HepG2 (cell line): ENCODE data around the gene SEC61B. TPM values are rescaled to one million over a fixed set of nuclear protein-coding genes. Genes with fewer than 3 reads are reported as not detected.

Experiments used
- ATAC-seq: fragments of 200-7000 bp; cut with Tn5 transposase; 3 replicates; pipeline ENCODE4 v1.9.1; 2020; ENCODE audit warnings: mild to moderate bottlenecking, moderate library complexity
- BruUV-seq: library from RNA; stranded (reverse); fragments of 400-500 nt; replicated peaks from 2 replicates; lab custom pipeline; 2021; lab: Mats Ljungman, UMichigan
- CTCF ChIA-PET: fragments of 300-600 bp; formaldehyde crosslinking; extraction: SDS; loops from one replicate; lab custom pipeline; 2021; ENCODE audit warnings: low total read pairs, inconsistent platforms, low intra/inter-chr PET ratio; lab: Yijun Ruan, JAX
- POLR2A ChIA-PET: fragments of 350-600 bp; sonication (Branson Sonifier 250); formaldehyde crosslinking; loops from one replicate; lab custom pipeline; 2020; ENCODE audit warnings: antibody characterized with exemption, inconsistent platforms; lab: Yijun Ruan, JAX
- DNase-seq: peaks from one replicate; pipeline ENCODE4 v3.0.0-alpha.2; 2015; ENCODE audit warnings: low spot score
- FAIRE-seq: peaks from 3 replicates; lab custom pipeline; 2011; peaks lifted over from hg19 to GRCh38; lab: Jason Lieb, UNC
- H2AFZ ChIP-seq: one replicate; pipeline ENCODE4 v1.6.1; 2011; ENCODE audit warnings: low read length, inconsistent platforms
- H3K27ac ChIP-seq: fragments of 300-600 bp; 3 replicates; pipeline ENCODE4 v1.8.0; 2011; ENCODE audit warnings: mixed run types, mild to moderate bottlenecking, mixed read lengths, low read length, inconsistent platforms; ENCODE audit not compliant: insufficient read depth; ENCODE audit errors: extremely low read length
- H3K27me3 ChIP-seq, 2 experiments: fragments of 200-600 bp in 1 of 2; 2 replicates in 1 of 2; 3 replicates in 1 of 2; pipeline versions ENCODE4 v1.6.0 to v1.8.0; 2011; ENCODE audit warnings: low read length in 2 of 2, mild to moderate bottlenecking in 2 of 2, moderate library complexity in 2 of 2, inconsistent platforms in 1 of 2; ENCODE audit not compliant: insufficient read depth in 2 of 2, control insufficient read depth in 1 of 2
- H3K36me3 ChIP-seq, 2 experiments: fragments of 200-600 bp in 1 of 2; replicated peaks in 1 of 2; 2 replicates in 1 of 2; 3 replicates in 1 of 2; pipeline versions ENCODE4 v1.5.1 to v1.8.0; 2011; ENCODE audit warnings: low read length in 2 of 2, inconsistent platforms in 1 of 2; ENCODE audit not compliant: insufficient read depth in 2 of 2, control insufficient read depth in 1 of 2
- H3K4me1 ChIP-seq: 2 replicates; pipeline ENCODE4 v1.5.1; 2012; ENCODE audit warnings: low read length, inconsistent platforms; ENCODE audit not compliant: insufficient read depth
- H3K4me2 ChIP-seq: 2 replicates; pipeline ENCODE4 v1.6.0; 2011; ENCODE audit warnings: low read depth, low read length, inconsistent platforms
- H3K4me3 ChIP-seq, 3 experiments: fragments of 200-600 bp in 1 of 3; sonication (generic), shearing (Covaris generic) in 1 of 3; replicated peaks in 1 of 3; 2 replicates each; pipeline ENCODE4 v1.5.1; 2011 to 2016; ENCODE audit warnings: low read length in 3 of 3, inconsistent platforms in 2 of 3, low read depth in 2 of 3, mild to moderate bottlenecking in 2 of 3, control low read depth in 1 of 3, mixed read lengths in 1 of 3; ENCODE audit not compliant: insufficient read depth in 1 of 3
- H3K79me2 ChIP-seq: one replicate; pipeline ENCODE4 v1.6.1; 2011; ENCODE audit warnings: low read length, inconsistent platforms; ENCODE audit not compliant: insufficient read depth
- H3K9ac ChIP-seq: 2 replicates; pipeline ENCODE4 v1.6.0; 2011; ENCODE audit warnings: mild to moderate bottlenecking, low read depth, low read length, inconsistent platforms; ENCODE audit not compliant: insufficient read depth
- H3K9me3 ChIP-seq: 2 replicates; pipeline ENCODE4 v1.5.1; 2012; ENCODE audit warnings: mild to moderate bottlenecking, low read length
- H4K20me1 ChIP-seq: 2 replicates; pipeline ENCODE4 v1.6.0; 2011; ENCODE audit warnings: inconsistent platforms, mild to moderate bottlenecking, low read length, moderate library complexity; ENCODE audit not compliant: insufficient read depth
- ATF7-NPFF ChIP-seq: sonication (generic); formaldehyde crosslinking; IDR thresholded peaks from 2 replicates; pipeline ENCODE4 v1.8.1; 2023; ENCODE audit warnings: mild to moderate bottlenecking, low read depth, missing genetic modification reagents, moderate library complexity
- EP300 ChIP-seq, 3 experiments: sonication (generic) in 1 of 3; formaldehyde crosslinking in 1 of 3; IDR thresholded peaks; 2 replicates each; pipeline versions ENCODE4 v1.5.1 to v1.6.1; 2011 to 2020; ENCODE audit warnings: low read depth in 2 of 3, low read length in 2 of 3, borderline replicate concordance in 1 of 3, improper control_type of control experiment in 1 of 3, mild to moderate bottlenecking in 1 of 3, missing genetic modification reagents in 1 of 3, moderate library complexity in 1 of 3
- FIP1L1 ChIP-seq: fragments of 200-400 bp; formaldehyde crosslinking; IDR thresholded peaks from 2 replicates; pipeline ENCODE4 v1.6.1; 2018; ENCODE audit warnings: low read depth, mild to moderate bottlenecking, low read length, moderate library complexity, borderline replicate concordance; ENCODE audit not compliant: insufficient read depth
- NBN ChIP-seq: fragments of 450-650 bp; conservative IDR thresholded peaks from 2 replicates; pipeline ENCODE4 v1.6.1; 2017
- ZNF484 ChIP-seq: sonication (generic); formaldehyde crosslinking; IDR thresholded peaks from 2 replicates; pipeline ENCODE4 v1.5.1; 2020; ENCODE audit warnings: mild to moderate bottlenecking, low read depth, missing genetic modification reagents, borderline replicate concordance
- in situ Hi-C: cut with HindIII; loops from 2 replicates; pipeline ENCODE4 v1.10.0; 2017; ENCODE audit warnings: low pct_unique_long_range_greater_than_20kb; ENCODE audit not compliant: extremely low pct_ligation_motif_present
- intact Hi-C: fragments of 100-400 bp; cut with micrococcal nuclease; formaldehyde crosslinking; loops from one replicate; pipeline ENCODE4 v1.10.0; 2022; ENCODE audit not compliant: unreplicated experiment
- polyA plus RNA-seq, 8 experiments: library from polyadenylated mRNA; depleted of rRNA in 3 of 8; stranded (reverse) in 7 of 8; unstranded in 1 of 8; fragments of >200 nt; fragmentation: Illumina TruSeq in 4 of 8; extraction: Trizol in 4 of 8; gene quantifications; 2 replicates each; pipeline versions ENCODE4 v1.2.1 to v1.2.3, GENCODE V29; 2011 to 2016; ENCODE audit warnings: low read depth in 4 of 8, missing spikeins in 1 of 8, mixed read lengths in 1 of 8; ENCODE audit not compliant: insufficient read depth in 1 of 8
- total RNA-seq, 5 experiments: library from RNA; depleted of rRNA; stranded (reverse); fragments of >200 nt; fragmentation: Illumina TruSeq; extraction: Trizol; gene quantifications; 2 replicates each; pipeline ENCODE4 v1.2.3, GENCODE V29; 2016; ENCODE audit warnings: low read depth in 1 of 5
- TF ChIP-seq, protein P1 (sequence below): sonication (generic); formaldehyde crosslinking; IDR thresholded peaks from 2 replicates; pipeline ENCODE4 v1.8.0; 2022; ENCODE audit warnings: missing genetic modification reagents, mild to moderate bottlenecking, borderline replicate concordance
- TF ChIP-seq, protein P2 (sequence below): sonication (generic); formaldehyde crosslinking; IDR thresholded peaks from 2 replicates; pipeline ENCODE4 v1.5.1; 2020; ENCODE audit warnings: mild to moderate bottlenecking, missing genetic modification reagents, borderline replicate concordance

The SEC61B gene
- total and polyA plus RNA-seq, 2 of the 13 experiments (the other 11 are each of a cell fraction or from before 2014, with no cell fraction given) = 191 to 368 TPM

DNA sequence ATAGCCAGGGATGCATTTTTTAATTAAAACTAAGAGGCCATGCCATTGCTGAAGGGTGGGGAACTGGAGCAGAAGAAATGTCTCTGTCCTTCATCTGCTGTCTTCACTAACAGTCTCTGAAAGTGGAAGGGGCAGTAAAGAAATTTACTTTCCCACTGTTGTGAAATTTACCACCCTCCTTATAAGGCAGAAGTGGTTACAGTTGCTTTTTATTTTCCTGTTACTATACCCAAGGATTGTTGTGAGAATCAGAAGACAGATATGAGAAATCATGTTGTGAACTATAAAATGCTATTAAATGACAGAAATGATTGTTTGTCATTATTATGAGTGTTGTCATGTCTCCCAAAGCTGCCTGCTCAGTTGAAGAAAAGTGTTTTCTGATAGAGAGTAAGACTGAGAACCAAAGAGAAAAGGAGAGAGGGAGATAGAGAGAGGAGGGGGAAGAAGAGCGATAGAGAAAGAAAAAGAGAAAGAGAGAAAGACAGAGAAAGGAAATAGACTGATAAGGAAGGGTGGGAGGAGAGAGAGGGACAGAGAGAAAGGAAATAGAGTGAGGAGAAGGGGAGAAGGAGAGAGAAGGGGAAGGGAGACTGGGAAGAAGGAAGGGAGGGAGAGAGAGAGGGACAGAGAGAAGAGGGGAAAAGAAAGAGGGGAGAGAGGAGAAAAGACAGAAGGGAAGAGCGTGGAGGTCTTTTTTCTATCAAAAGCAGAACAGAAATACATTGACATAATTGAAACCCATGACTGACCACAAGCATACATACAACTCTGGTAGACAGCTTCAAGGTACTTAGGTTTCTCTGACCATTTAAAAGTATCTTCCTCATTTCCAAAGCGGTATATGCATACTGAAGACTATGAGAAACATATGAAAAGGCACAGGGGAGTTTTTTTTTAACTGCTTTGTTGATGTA lies 22.5 kb downstream of the SEC61B start (continued):
- TF ChIP-seq, protein P1, sequence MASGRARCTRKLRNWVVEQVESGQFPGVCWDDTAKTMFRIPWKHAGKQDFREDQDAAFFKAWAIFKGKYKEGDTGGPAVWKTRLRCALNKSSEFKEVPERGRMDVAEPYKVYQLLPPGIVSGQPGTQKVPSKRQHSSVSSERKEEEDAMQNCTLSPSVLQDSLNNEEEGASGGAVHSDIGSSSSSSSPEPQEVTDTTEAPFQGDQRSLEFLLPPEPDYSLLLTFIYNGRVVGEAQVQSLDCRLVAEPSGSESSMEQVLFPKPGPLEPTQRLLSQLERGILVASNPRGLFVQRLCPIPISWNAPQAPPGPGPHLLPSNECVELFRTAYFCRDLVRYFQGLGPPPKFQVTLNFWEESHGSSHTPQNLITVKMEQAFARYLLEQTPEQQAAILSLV (CRISPR knock-in tag) = no peak

DNA sequence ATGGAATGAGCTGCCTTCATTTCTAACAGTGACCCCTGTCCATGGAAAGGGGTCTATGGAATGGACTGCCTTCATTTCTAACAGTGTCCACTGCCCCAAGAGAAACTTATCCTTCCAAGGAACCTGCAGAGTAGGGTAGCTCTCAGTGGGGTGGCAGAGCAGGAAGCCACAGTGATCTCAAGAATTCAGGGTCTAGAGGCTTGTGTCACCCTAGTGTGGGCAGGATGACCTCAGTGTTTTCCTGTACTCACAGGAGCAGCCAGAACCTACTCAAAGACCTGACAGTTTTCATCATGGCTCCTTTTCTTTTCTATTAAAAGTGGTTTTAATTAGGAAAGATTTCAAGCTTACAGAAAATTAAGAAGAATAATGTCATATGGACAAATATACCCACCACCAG lies 27.5 kb downstream of the SEC61B start:
- Histone ChIP-seq H3K4me2 (no peak overlapping the region), H3K4me3 (no peak overlapping the region), H3K4me1 (no peaks in the 10 kb centered on the region), H3K79me2 (no peaks in the 10 kb centered on the region), H3K36me3 (no peaks in the 10 kb centered on the region), H3K9ac (no peak overlapping the region), H3K27ac (no peak overlapping the region), H3K9me3 (no peaks in the 10 kb centered on the region), H2AFZ (no peak overlapping the region), H3K27me3 (no peaks in the 10 kb centered on the region), H4K20me1 (no peaks in the 10 kb centered on the region)
- in situ Hi-C loops = loop anchor here (25.0 kb wide), 1 partner anchor 763 kb away; no protein-coding TSS in a partner anchor
- intact Hi-C loops = no loop called here
- CTCF ChIA-PET = no interaction called here
- BruUV-seq = no TSS peak
- FAIRE-seq (no peak), ATAC-seq (no peak), DNase-seq (no peak)
- TF ChIP-seq ZNF484 = no peak
- TF ChIP-seq, protein P2, sequence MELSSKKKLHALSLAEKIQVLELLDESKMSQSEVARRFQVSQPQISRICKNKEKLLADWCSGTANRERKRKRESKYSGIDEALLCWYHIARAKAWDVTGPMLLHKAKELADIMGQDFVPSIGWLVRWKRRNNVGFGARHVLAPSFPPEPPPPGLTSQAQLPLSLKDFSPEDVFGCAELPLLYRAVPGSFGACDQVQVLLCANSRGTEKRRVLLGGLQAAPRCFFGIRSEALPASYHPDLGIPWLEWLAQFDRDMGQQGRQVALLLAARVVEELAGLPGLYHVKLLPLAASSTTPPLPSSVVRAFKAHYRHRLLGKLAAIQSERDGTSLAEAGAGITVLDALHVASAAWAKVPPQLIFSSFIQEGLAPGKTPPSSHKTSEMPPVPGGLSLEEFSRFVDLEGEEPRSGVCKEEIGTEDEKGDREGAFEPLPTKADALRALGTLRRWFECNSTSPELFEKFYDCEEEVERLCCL (CRISPR knock-in tag) = no peak
- TF ChIP-seq ATF7-NPFF (CRISPR knock-in tag) = no peak
- no peak for TF ChIP-seq EP300 (IDR thresholded peaks at IDR 0.05; ENCODE audit: low read depth in 2 of 2, low read length in 2 of 2)
- no peak for TF ChIP-seq EP300 (CRISPR knock-in tag; IDR thresholded peaks at IDR 0.05; ENCODE audit: borderline replicate concordance)
- no peak for TF ChIP-seq NBN
- no peak for TF ChIP-seq FIP1L1
- POLR2A ChIA-PET = no interaction called here
